NOMO-1 treated with dmso at 0.1 percent for 144 hours (cell line): Measurements from ENCODE around the gene RPL36.
"Not testable (repeated sequence)": the region's sequence is repeated elsewhere in the genome, so short reads cannot be mapped to it uniquely, and the experiment has no call there.

ENCODE experiments used
- DNase-seq: peaks from one replicate; lab custom pipeline; 2025; ENCODE audit not compliant: unreplicated experiment; lab: John Stamatoyannopoulos, UW

RPL36 gene

GRCh38 chr19:5703819-5704818 is 14.0 kb downstream of the RPL36 start:
- no peak for DNase-seq

- no peak for DNase-seq
These were observed 15.5 kb downstream of the RPL36 start for GRCh38 chr19:5705552-5705951.

- no peak for DNase-seq
These were observed 16.9 kb downstream of the RPL36 start for GRCh38 chr19:5706876-5707573.

GRCh38 chr19:5707576-5708575 is 17.8 kb downstream of the RPL36 start:
- DNase-seq = no peak

- DNase-seq = no peak
These were observed 20.9 kb downstream of the RPL36 start for GRCh38 chr19:5711025-5711424.

GRCh38 chr19:5711713-5712161 is 21.6 kb downstream of the RPL36 start:
- DNase-seq = no peak

GRCh38 chr19:5713228-5713627 is 23.1 kb downstream of the RPL36 start:
- DNase-seq = no peak

GRCh38 chr19:5714816-5715215 is 24.7 kb downstream of the RPL36 start:
- DNase-seq = no peak

- DNase-seq = no peak
These were observed 27.3 kb downstream of the RPL36 start for GRCh38 chr19:5717215-5717935.

- no peak for DNase-seq
These were observed 28.0 kb downstream of the RPL36 start for GRCh38 chr19:5718037-5718578.

GRCh38 chr19:5718579-5719273 is 28.6 kb downstream of the RPL36 start:
- DNase-seq = peak; percentile 69

GRCh38 chr19:5719274-5719960 is 29.3 kb downstream of the RPL36 start:
- no peak for DNase-seq

- peak; percentile 98 for DNase-seq
These were observed 30.1 kb downstream of the RPL36 start, which contains the start of the genes CATSPERD and LONP1 for GRCh38 chr19:5719961-5720790. Gene CATSPERD, plus strand, starts transcription at chr19:5720637. Its CDS starts 101 bp downstream, at chr19:5720738. Gene LONP1, minus strand, starts transcription at chr19:5720146. Its CDS starts 14 bp downstream, at chr19:5720132.

GRCh38 chr19:5727453-5728050 is 37.5 kb downstream of the RPL36 start:
- no peak for DNase-seq

- not testable (repeated sequence) for DNase-seq
These were observed 43.1 kb downstream of the RPL36 start for GRCh38 chr19:5733172-5733571.

- DNase-seq = no peak
These were observed 48.3 kb downstream of the RPL36 start for GRCh38 chr19:5738423-5738822.
